Astrocyte (in vitro differentiated cells and primary cell): ENCODE results near the gene ITPRID2. TPM values are rescaled to one million over a fixed set of nuclear protein-coding genes. Genes with fewer than 3 reads are reported as not detected.
"Not testable (repeated sequence)": the region's sequence is repeated elsewhere in the genome, so short reads cannot be mapped to it uniquely, and the experiment has no call there.

Experiments used
- DNase-seq: peaks from one replicate; pipeline ENCODE4 v3.0.0-alpha.2; 2010; ENCODE audit warnings: low read depth
- FAIRE-seq: peaks from 2 replicates; lab custom pipeline; 2011; peaks lifted over from hg19 to GRCh38; lab: Jason Lieb, UNC
- H2AFZ ChIP-seq: 2 replicates; pipeline ENCODE4 v1.6.0; 2012; ENCODE audit warnings: low read depth, low read length, inconsistent platforms
- H3K27ac ChIP-seq: 2 replicates; pipeline ENCODE4 v1.5.1; 2011; ENCODE audit warnings: low read depth, low read length, inconsistent platforms
- H3K27me3 ChIP-seq: 2 replicates; pipeline ENCODE4 v1.6.0; 2011; ENCODE audit warnings: low read length, inconsistent platforms; ENCODE audit not compliant: insufficient read depth
- H3K36me3 ChIP-seq: 2 replicates; pipeline ENCODE4 v1.5.1; 2011; ENCODE audit warnings: low read length, inconsistent platforms; ENCODE audit not compliant: insufficient read depth
- H3K4me1 ChIP-seq: 2 replicates; pipeline ENCODE4 v1.5.1; 2011; ENCODE audit warnings: low read length, inconsistent platforms; ENCODE audit not compliant: insufficient read depth
- H3K4me2 ChIP-seq: 2 replicates; pipeline ENCODE4 v1.6.0; 2012; ENCODE audit warnings: low read length, inconsistent platforms
- H3K4me3 ChIP-seq: 2 replicates; pipeline ENCODE4 v1.5.1; 2011; ENCODE audit warnings: low read depth, mild to moderate bottlenecking, low read length, inconsistent platforms; ENCODE audit not compliant: insufficient read depth
- H3K79me2 ChIP-seq: 2 replicates; pipeline ENCODE4 v1.6.0; 2012; ENCODE audit warnings: mild to moderate bottlenecking, low read length, inconsistent platforms; ENCODE audit not compliant: insufficient read depth
- H3K9ac ChIP-seq: 2 replicates; pipeline ENCODE4 v1.6.0; 2012; ENCODE audit warnings: mild to moderate bottlenecking, low read length, inconsistent platforms
- H3K9me3 ChIP-seq: 2 replicates; pipeline ENCODE4 v1.5.1; 2012; ENCODE audit warnings: low read depth, mild to moderate bottlenecking, low read length, inconsistent platforms; ENCODE audit not compliant: insufficient read depth
- H4K20me1 ChIP-seq: 2 replicates; pipeline ENCODE4 v1.6.0; 2012; ENCODE audit warnings: low read length, inconsistent platforms; ENCODE audit not compliant: insufficient read depth
- H3K27ac Mint-ChIP-seq: one replicate; pipeline ENCODE4 v1.8.0; 2021; ENCODE audit warnings: mild to moderate bottlenecking, mixed read lengths; ENCODE audit not compliant: unreplicated experiment
- H3K27me3 Mint-ChIP-seq: one replicate; pipeline ENCODE4 v1.8.0; 2021; ENCODE audit warnings: low read depth, mixed read lengths; ENCODE audit not compliant: unreplicated experiment
- H3K36me3 Mint-ChIP-seq: one replicate; pipeline ENCODE4 v1.8.0; 2021; ENCODE audit warnings: low read depth, mixed read lengths; ENCODE audit not compliant: unreplicated experiment
- H3K4me1 Mint-ChIP-seq: one replicate; pipeline ENCODE4 v1.8.0; 2021; ENCODE audit warnings: low read depth, mixed read lengths; ENCODE audit not compliant: unreplicated experiment
- H3K4me3 Mint-ChIP-seq: one replicate; pipeline ENCODE4 v1.8.0; 2021; ENCODE audit warnings: mild to moderate bottlenecking, moderate library complexity, mixed read lengths; ENCODE audit not compliant: unreplicated experiment
- H3K9me3 Mint-ChIP-seq: one replicate; pipeline ENCODE4 v1.8.0; 2021; ENCODE audit warnings: mild to moderate bottlenecking, mixed read lengths; ENCODE audit not compliant: unreplicated experiment
- EZH2 ChIP-seq: IDR thresholded peaks from 2 replicates; pipeline ENCODE4 v1.6.1; 2012; ENCODE audit warnings: mild to moderate bottlenecking, low read length, inconsistent platforms; ENCODE audit not compliant: insufficient read depth
- total RNA-seq: library from RNA; stranded (reverse); gene quantifications from 2 replicates; pipeline ENCODE4 v1.2.1, GENCODE V29; 2021
- TF ChIP-seq, protein P1 (sequence below): IDR thresholded peaks from 2 replicates; pipeline ENCODE4 v1.5.1; 2011; ENCODE audit warnings: low read depth, mild to moderate bottlenecking, inconsistent platforms, low read length, moderate library complexity; ENCODE audit not compliant: insufficient read depth

Gene ITPRID2
- total RNA-seq, 1 donor from 2014 or later: 272 TPM

DNA sequence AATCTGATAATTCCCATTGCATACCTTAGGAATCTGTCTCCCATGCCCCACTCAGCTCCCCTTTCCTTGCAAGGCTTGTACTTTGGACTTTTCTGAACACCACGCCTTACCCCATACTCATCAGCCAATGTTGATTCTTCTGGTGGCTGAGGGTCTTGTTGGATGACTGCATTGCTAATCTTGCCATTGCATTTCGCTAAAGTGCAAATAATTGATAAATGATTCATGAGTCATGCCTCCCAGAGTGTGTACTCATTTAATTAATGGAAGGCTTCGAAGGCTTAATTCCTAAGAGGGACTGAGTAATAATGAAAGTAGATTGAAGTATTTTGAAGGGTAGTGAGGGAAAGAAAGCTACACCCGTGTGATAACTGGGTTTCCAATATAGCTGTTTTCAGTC lies 66.1 kb downstream of the ITPRID2 start:
- peaks cover 2% of the 10 kb centered on the region for H3K36me3 Mint-ChIP-seq
- no peaks in the 10 kb centered on the region for H3K79me2 ChIP-seq
- H3K4me3 Mint-ChIP-seq: no peak overlapping the region
- no peaks in the 10 kb centered on the region for H4K20me1 ChIP-seq
- TF ChIP-seq EZH2: no peak
- TF ChIP-seq, protein P1, sequence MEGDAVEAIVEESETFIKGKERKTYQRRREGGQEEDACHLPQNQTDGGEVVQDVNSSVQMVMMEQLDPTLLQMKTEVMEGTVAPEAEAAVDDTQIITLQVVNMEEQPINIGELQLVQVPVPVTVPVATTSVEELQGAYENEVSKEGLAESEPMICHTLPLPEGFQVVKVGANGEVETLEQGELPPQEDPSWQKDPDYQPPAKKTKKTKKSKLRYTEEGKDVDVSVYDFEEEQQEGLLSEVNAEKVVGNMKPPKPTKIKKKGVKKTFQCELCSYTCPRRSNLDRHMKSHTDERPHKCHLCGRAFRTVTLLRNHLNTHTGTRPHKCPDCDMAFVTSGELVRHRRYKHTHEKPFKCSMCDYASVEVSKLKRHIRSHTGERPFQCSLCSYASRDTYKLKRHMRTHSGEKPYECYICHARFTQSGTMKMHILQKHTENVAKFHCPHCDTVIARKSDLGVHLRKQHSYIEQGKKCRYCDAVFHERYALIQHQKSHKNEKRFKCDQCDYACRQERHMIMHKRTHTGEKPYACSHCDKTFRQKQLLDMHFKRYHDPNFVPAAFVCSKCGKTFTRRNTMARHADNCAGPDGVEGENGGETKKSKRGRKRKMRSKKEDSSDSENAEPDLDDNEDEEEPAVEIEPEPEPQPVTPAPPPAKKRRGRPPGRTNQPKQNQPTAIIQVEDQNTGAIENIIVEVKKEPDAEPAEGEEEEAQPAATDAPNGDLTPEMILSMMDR: no peak
- no peak overlapping the region for H3K27ac ChIP-seq
- H3K4me1 Mint-ChIP-seq: no peaks in the 10 kb centered on the region
- no peak overlapping the region for H3K4me3 ChIP-seq
- H2AFZ ChIP-seq: no peak overlapping the region
- no peaks in the 10 kb centered on the region for H3K27me3 ChIP-seq
- H3K27ac Mint-ChIP-seq: no peak overlapping the region
- H3K9me3 Mint-ChIP-seq: no peaks in the 10 kb centered on the region
- no peak overlapping the region for H3K4me2 ChIP-seq
- H3K36me3 ChIP-seq: no peaks in the 10 kb centered on the region
- FAIRE-seq (no peak), DNase-seq (peak; percentile 65)
- H3K9me3 ChIP-seq: no peaks in the 10 kb centered on the region
- H3K27me3 Mint-ChIP-seq: no peaks in the 10 kb centered on the region
- no peak overlapping the region for H3K9ac ChIP-seq
- H3K4me1 ChIP-seq: peaks cover 17% of the 10 kb centered on the region

DNA sequence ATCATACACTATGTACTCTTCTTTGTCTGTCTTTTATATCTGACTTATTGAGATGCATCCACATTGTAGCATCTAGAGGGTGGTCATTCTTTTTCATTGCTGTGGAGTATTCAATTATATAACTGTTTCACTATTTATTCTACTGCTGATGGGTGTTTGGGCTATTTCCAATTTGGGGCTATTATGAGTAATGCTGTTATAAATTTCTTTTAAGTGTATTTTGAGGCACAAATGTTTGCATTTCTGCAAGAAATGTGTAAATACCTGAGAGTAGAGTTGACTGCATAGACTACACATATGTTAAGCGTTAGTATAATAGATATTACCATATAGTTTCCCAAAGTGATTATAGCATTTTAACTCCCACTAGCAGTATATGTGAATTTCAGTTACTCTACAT lies 67.2 kb downstream of the ITPRID2 start:
- H4K20me1 ChIP-seq: no peaks in the 10 kb centered on the region
- no peaks in the 10 kb centered on the region for H3K9me3 ChIP-seq
- H3K27ac ChIP-seq: no peak overlapping the region
- no peak overlapping the region for H3K9ac ChIP-seq
- Mint-ChIP-seq H3K4me3 (no peak overlapping the region), H3K4me1 (no peaks in the 10 kb centered on the region), H3K27ac (no peak overlapping the region), H3K9me3 (no peaks in the 10 kb centered on the region), H3K27me3 (no peaks in the 10 kb centered on the region), H3K36me3 (peaks cover 2% of the 10 kb centered on the region)
- DNase-seq (no peak), FAIRE-seq (no peak)
- H3K4me2 ChIP-seq: no peak overlapping the region
- H2AFZ ChIP-seq: no peak overlapping the region
- TF ChIP-seq, protein P1: no peak
- no peak for TF ChIP-seq EZH2
- H3K4me3 ChIP-seq: no peak overlapping the region
- H3K4me1 ChIP-seq: peaks cover 15% of the 10 kb centered on the region
- no peaks in the 10 kb centered on the region for H3K36me3 ChIP-seq
- H3K27me3 ChIP-seq: no peaks in the 10 kb centered on the region
- no peaks in the 10 kb centered on the region for H3K79me2 ChIP-seq

DNA sequence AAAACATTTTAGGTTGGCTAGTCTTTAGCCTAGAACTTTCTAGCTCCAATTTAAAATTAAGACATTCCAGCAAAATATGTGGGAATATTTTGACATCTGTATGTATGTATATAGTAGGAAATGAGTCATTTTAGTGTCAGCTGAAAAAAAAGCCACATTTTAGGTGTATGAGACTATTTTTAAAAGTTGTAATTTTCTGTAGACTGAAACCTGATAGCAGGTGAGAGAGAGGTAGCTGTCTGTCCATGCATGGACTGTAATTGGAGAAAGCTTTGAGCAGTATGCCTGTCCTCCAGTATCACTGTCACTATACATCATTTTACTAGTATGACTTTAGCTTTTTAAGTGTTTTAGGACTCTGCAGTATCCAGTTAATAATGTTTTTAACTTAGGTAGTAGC lies 68.0 kb downstream of the ITPRID2 start:
- no peaks in the 10 kb centered on the region for H3K79me2 ChIP-seq
- TF ChIP-seq, protein P1: no peak
- TF ChIP-seq EZH2: no peak
- peaks cover 11% of the 10 kb centered on the region for H3K4me1 ChIP-seq
- Mint-ChIP-seq H3K36me3 (peaks cover 2% of the 10 kb centered on the region), H3K27me3 (no peaks in the 10 kb centered on the region), H3K4me3 (no peak overlapping the region), H3K9me3 (no peaks in the 10 kb centered on the region), H3K27ac (no peak overlapping the region), H3K4me1 (no peaks in the 10 kb centered on the region)
- no peak overlapping the region for H3K4me3 ChIP-seq
- H3K4me2 ChIP-seq: peak overlapping the region; percentile 5
- no peak overlapping the region for H3K9ac ChIP-seq
- no peaks in the 10 kb centered on the region for H3K36me3 ChIP-seq
- no peak for DNase-seq
- no peaks in the 10 kb centered on the region for H3K27me3 ChIP-seq
- no peaks in the 10 kb centered on the region for H4K20me1 ChIP-seq
- H3K27ac ChIP-seq: no peak overlapping the region
- H3K9me3 ChIP-seq: no peaks in the 10 kb centered on the region
- no peak for FAIRE-seq
- H2AFZ ChIP-seq: no peak overlapping the region

DNA sequence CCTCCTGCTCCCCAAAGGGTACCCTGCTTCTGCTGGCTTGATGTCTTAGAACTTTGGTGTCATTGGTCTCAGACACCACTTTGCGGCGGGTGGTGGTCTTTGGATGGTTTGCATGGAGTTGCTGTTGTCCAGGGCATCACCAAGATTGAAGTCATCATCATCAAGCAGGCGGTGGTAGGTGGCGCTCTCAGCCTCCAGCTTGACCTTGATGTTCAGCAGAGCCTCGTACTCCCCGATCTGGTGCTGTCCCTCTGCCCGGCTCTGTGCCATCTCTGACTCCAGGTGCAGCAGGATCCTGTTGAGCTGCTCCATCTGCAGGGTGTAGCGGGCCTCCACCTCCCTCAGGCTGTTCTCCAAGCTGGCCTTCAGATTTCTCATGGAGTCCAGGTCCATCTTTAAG lies 69.6 kb downstream of the ITPRID2 start:
- H2AFZ ChIP-seq, H3K27ac ChIP-seq, H3K4me1 ChIP-seq, H3K4me3 Mint-ChIP-seq, H3K36me3 ChIP-seq, DNase-seq, H3K27me3 Mint-ChIP-seq, H3K4me1 Mint-ChIP-seq, H3K9me3 Mint-ChIP-seq, H3K9me3 ChIP-seq, H4K20me1 ChIP-seq, H3K27me3 ChIP-seq, H3K36me3 Mint-ChIP-seq, H3K4me2 ChIP-seq, H3K9ac ChIP-seq, H3K4me3 ChIP-seq, FAIRE-seq, H3K27ac Mint-ChIP-seq, H3K79me2 ChIP-seq: not testable (repeated sequence)
